ENCODE results near the gene HPCAL1. TPM values are rescaled to one million over a fixed set of nuclear protein-coding genes. Genes with fewer than 3 reads are reported as not detected.

Gene HPCAL1
- total RNA-seq, 1 donor from 2014 or later = 3.7 TPM

GRCh38 chr2:10370895-10371294 lies 68.2 kb downstream of the HPCAL1 start:
- no peak overlapping the region for H3K4me3 ChIP-seq
- Mint-ChIP-seq H3K36me3 (no peaks in the 10 kb centered on the region), H3K27ac (no peak overlapping the region), H3K9me3 (no peaks in the 10 kb centered on the region), H3K4me1 (peaks cover 46% of the 10 kb centered on the region), H3K4me3 (no peak overlapping the region), H3K27me3 (ENCODE audit: insufficient read depth, low read depth) (peaks cover 4% of the 10 kb centered on the region)
- H3K9ac ChIP-seq = no peak overlapping the region
- no peaks in the 10 kb centered on the region for H3F3A ChIP-seq (ENCODE audit: low read depth)
- no peaks in the 10 kb centered on the region for H3K36me3 ChIP-seq
- H4K20me1 ChIP-seq (ENCODE audit: low read depth) = no peaks in the 10 kb centered on the region
- no peak overlapping the region for H3K4me2 ChIP-seq
- no peaks in the 10 kb centered on the region for H3K9me3 ChIP-seq (ENCODE audit: low read depth)
- H3K27me3 ChIP-seq = no peaks in the 10 kb centered on the region
- no peak for DNase-seq (ENCODE audit: low spot score)
- TF ChIP-seq EZH2phosphoT487 (IDR thresholded peaks at IDR 0.05) (no peak), EZH2 (IDR thresholded peaks at IDR 0.05) (no peak)
- TF ChIP-seq, protein P1, sequence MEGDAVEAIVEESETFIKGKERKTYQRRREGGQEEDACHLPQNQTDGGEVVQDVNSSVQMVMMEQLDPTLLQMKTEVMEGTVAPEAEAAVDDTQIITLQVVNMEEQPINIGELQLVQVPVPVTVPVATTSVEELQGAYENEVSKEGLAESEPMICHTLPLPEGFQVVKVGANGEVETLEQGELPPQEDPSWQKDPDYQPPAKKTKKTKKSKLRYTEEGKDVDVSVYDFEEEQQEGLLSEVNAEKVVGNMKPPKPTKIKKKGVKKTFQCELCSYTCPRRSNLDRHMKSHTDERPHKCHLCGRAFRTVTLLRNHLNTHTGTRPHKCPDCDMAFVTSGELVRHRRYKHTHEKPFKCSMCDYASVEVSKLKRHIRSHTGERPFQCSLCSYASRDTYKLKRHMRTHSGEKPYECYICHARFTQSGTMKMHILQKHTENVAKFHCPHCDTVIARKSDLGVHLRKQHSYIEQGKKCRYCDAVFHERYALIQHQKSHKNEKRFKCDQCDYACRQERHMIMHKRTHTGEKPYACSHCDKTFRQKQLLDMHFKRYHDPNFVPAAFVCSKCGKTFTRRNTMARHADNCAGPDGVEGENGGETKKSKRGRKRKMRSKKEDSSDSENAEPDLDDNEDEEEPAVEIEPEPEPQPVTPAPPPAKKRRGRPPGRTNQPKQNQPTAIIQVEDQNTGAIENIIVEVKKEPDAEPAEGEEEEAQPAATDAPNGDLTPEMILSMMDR (IDR thresholded peaks at IDR 0.05) = no peak
- no peak overlapping the region for H2AFZ ChIP-seq (replicated peaks)
- peaks cover 14% of the 10 kb centered on the region for H3K4me1 ChIP-seq
- no peak overlapping the region for H3K27ac ChIP-seq
- no peaks in the 10 kb centered on the region for H3K79me2 ChIP-seq (ENCODE audit: low read depth)

GRCh38 chr2:10371441-10372196 lies 68.9 kb downstream of the HPCAL1 start:
- peaks cover 49% of the 10 kb centered on the region for H3K4me1 Mint-ChIP-seq
- H3K36me3 ChIP-seq = no peaks in the 10 kb centered on the region
- no peaks in the 10 kb centered on the region for H3K9me3 Mint-ChIP-seq
- H2AFZ ChIP-seq (replicated peaks) = no peak overlapping the region
- H3K4me3 ChIP-seq = no peak overlapping the region
- no peak overlapping the region for H3K27ac ChIP-seq
- no peaks in the 10 kb centered on the region for H4K20me1 ChIP-seq (ENCODE audit: low read depth)
- no peak overlapping the region for H3K9ac ChIP-seq
- H3K4me2 ChIP-seq = no peak overlapping the region
- no peaks in the 10 kb centered on the region for H3K27me3 ChIP-seq
- DNase-seq (ENCODE audit: low spot score) = peak; percentile 36
- H3F3A ChIP-seq (ENCODE audit: low read depth) = no peaks in the 10 kb centered on the region
- peaks cover 2% of the 10 kb centered on the region for H3K27me3 Mint-ChIP-seq (ENCODE audit: insufficient read depth, low read depth)
- no peak overlapping the region for H3K4me3 Mint-ChIP-seq
- no peak for TF ChIP-seq EZH2phosphoT487 (IDR thresholded peaks at IDR 0.05)
- peak overlapping the region; percentile 90 for H3K27ac Mint-ChIP-seq
- no peaks in the 10 kb centered on the region for H3K79me2 ChIP-seq (ENCODE audit: low read depth)
- no peaks in the 10 kb centered on the region for H3K9me3 ChIP-seq (ENCODE audit: low read depth)
- H3K36me3 Mint-ChIP-seq = no peaks in the 10 kb centered on the region
- peaks cover 17% of the 10 kb centered on the region for H3K4me1 ChIP-seq

DNA sequence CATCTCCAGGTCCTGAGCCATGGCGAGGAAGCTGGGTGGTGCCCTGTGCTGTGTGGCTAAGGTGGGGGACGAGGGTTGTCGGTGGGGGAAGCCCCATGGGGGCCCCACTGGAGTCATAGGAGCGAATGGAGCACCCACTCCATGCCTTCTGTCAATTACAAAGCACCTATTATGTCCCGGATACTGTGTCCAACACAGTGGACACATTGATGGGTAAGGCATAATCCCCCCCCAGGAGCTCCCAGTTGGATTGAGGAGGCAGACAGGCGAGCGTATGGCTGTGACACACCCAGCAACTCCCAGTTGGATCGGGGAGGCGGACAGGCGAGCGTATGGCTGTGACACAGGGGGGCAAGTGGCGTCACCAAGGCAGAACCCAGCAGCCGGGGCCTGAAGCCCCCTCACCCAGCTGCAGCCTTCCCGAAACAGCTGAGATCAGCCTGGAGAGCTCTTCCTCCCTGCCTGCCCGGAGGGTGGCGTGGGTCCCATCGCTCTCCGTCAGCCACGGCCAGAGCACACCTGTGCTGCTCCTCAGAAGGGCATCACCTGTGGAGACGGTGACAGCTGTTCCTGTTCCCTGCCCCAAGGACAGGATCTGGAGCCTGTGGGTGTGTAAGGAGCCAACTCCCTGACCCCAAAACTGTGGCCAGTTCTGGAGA lies 69.6 kb downstream of the HPCAL1 start:
- H3K4me3 ChIP-seq = no peak overlapping the region
- no peaks in the 10 kb centered on the region for H4K20me1 ChIP-seq (ENCODE audit: low read depth)
- Mint-ChIP-seq H3K4me1 (peaks cover 51% of the 10 kb centered on the region), H3K4me3 (no peak overlapping the region), H3K27me3 (ENCODE audit: insufficient read depth, low read depth) (peaks cover 2% of the 10 kb centered on the region), H3K36me3 (no peaks in the 10 kb centered on the region), H3K27ac (peak overlapping the region; percentile 90), H3K9me3 (no peaks in the 10 kb centered on the region)
- no peak for TF ChIP-seq EZH2phosphoT487 (IDR thresholded peaks at IDR 0.05)
- no peak for TF ChIP-seq EZH2 (IDR thresholded peaks at IDR 0.05)
- TF ChIP-seq, protein P1 (IDR thresholded peaks at IDR 0.05) = no peak
- no peak for DNase-seq (ENCODE audit: low spot score)
- no peaks in the 10 kb centered on the region for H3K9me3 ChIP-seq (ENCODE audit: low read depth)
- H3K27ac ChIP-seq = no peak overlapping the region
- no peaks in the 10 kb centered on the region for H3K79me2 ChIP-seq (ENCODE audit: low read depth)
- no peak overlapping the region for H3K9ac ChIP-seq
- peaks cover 17% of the 10 kb centered on the region for H3K4me1 ChIP-seq
- H3K4me2 ChIP-seq = no peak overlapping the region
- H3K36me3 ChIP-seq = no peaks in the 10 kb centered on the region
- H3K27me3 ChIP-seq = no peaks in the 10 kb centered on the region
- no peaks in the 10 kb centered on the region for H3F3A ChIP-seq (ENCODE audit: low read depth)
- no peak overlapping the region for H2AFZ ChIP-seq (replicated peaks)

GRCh38 chr2:10372862-10373240 lies 70.1 kb downstream of the HPCAL1 start:
- TF ChIP-seq EZH2 (IDR thresholded peaks at IDR 0.05) (no peak), EZH2phosphoT487 (IDR thresholded peaks at IDR 0.05) (no peak)
- TF ChIP-seq, protein P1 (IDR thresholded peaks at IDR 0.05) = no peak
- Histone ChIP-seq H3K4me3 (no peak overlapping the region), H3F3A (ENCODE audit: low read depth) (no peaks in the 10 kb centered on the region), H3K9me3 (ENCODE audit: low read depth) (no peaks in the 10 kb centered on the region), H3K36me3 (no peaks in the 10 kb centered on the region), H3K79me2 (ENCODE audit: low read depth) (no peaks in the 10 kb centered on the region), H2AFZ (replicated peaks) (no peak overlapping the region), H4K20me1 (ENCODE audit: low read depth) (no peaks in the 10 kb centered on the region), H3K27ac (no peak overlapping the region), H3K9ac (no peak overlapping the region), H3K27me3 (no peaks in the 10 kb centered on the region), H3K4me1 (peaks cover 17% of the 10 kb centered on the region), H3K4me2 (no peak overlapping the region)
- H3K27ac Mint-ChIP-seq = peak overlapping the region; percentile 74
- no peak for DNase-seq (ENCODE audit: low spot score)
- H3K4me1 Mint-ChIP-seq = peaks cover 56% of the 10 kb centered on the region
- H3K4me3 Mint-ChIP-seq = no peak overlapping the region
- H3K36me3 Mint-ChIP-seq = no peaks in the 10 kb centered on the region
- no peaks in the 10 kb centered on the region for H3K9me3 Mint-ChIP-seq
- peaks cover 1% of the 10 kb centered on the region for H3K27me3 Mint-ChIP-seq (ENCODE audit: insufficient read depth, low read depth)

All from neural progenitor cell (in vitro differentiated cells).